HG03039 (cell line): ENCODE results near the gene KCNMA1.

Source experiments
- ATAC-seq: cut with Tn5 transposase; IDR thresholded peaks from one replicate; pipeline ENCODE4 v1.9.1; 2021; ENCODE audit warnings: mild to moderate bottlenecking, moderate library complexity; ENCODE audit not compliant: unreplicated experiment

Gene KCNMA1

DNA sequence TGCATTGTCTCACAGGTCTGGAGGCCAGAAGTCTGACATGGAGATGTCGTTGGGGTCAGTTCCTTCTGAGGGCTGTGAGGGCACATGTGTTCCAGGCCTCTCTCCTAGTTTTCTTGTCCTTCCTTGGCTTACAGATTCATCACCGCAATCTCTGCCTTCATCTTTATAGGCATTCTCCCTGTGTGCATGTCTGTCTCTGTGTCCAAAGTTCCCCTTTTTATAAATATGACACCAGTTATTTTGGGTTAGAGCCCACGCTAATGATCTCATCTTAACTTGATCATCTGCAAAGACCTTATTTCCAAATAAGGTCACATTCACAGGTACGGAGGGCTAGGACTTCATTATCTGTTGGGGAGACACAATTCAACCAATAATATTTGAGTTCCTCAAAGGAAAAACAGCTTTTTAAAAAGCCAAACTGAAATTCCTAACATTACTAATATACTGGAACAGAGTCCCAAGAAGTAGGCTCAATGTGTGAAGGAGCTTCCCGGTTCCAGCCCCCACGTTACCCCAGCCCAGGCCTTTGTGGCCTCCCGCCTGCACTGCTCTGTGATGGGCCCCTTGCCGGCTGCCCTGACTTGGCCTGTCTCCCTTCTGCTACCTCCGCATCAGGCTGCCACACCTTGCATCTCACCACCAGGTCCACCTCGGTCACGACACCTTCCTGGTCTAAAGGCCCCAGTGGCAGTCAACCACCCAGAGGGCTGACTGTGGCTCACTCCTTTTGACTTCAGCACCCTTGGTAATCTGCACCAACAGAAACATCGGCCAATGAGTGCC lies 142.7 kb downstream of the KCNMA1 start:
- ATAC-seq: no peak

DNA sequence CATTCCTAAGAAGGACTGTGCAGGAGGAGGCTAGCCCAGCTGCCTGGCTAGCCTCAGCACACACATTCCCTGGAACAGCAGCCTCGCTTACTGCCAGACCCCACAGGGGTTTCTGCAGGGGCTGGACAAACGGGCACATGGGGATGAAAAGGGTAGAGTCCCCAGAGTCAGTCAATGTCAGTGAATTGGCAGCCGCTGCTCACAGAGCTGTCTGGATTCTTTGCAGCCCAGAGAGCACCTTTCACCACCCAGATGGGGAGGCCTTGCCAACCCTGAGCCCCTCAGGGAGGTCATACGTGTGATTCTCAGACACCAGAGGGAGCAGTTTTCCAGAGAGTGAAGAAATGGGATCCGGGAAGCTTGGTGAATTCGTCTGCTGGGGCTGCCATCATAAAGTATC lies 143.3 kb downstream of the KCNMA1 start:
- no peak for ATAC-seq

DNA sequence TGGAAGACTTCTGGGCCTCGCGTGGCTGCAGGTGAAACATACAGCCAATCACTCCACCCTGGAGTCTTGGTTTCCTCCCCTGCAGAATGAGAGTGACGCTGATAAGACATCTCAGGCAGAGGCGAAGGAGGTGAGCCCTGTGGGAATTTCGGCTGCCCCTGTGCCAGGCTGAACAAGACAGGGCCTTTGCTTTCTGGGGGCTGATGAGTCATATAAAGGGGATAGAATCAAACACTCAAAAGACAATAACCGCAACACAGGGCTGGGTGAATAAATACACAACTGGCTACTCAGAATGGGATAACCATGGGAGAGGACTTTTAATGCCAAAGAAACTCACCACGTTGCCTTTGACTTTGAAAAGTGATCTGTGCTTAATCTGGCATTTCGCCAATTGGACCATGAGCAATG lies 143.8 kb downstream of the KCNMA1 start:
- ATAC-seq: peak; percentile 30

DNA sequence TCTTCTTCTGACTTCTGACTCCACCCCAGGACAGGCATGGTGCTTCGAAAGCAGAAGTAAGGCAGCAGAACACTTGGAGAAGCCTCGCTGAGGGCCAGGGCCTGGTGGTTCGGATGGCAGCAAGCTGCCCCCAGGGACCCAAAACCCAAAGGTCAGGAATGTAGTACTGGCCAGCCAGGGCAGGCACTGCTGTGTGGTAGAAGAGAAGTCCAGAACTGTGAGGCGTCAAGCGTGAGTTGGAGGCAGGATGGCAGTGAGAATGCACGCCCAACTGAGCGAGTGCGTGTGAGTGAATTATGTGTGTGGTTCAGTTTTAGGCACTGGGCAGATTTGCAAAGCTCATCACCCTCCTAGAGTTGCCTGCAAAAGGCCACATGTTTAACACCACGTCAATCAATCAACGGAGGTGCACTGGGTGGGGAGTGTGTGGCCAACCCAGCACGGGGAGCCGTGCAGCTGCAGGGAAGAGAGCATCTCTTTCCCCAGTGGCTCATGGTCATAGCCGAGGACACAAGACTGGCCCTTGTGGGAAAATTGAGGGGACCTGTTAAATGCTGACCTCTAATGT lies 144.3 kb downstream of the KCNMA1 start:
- ATAC-seq: peak; percentile 22

DNA sequence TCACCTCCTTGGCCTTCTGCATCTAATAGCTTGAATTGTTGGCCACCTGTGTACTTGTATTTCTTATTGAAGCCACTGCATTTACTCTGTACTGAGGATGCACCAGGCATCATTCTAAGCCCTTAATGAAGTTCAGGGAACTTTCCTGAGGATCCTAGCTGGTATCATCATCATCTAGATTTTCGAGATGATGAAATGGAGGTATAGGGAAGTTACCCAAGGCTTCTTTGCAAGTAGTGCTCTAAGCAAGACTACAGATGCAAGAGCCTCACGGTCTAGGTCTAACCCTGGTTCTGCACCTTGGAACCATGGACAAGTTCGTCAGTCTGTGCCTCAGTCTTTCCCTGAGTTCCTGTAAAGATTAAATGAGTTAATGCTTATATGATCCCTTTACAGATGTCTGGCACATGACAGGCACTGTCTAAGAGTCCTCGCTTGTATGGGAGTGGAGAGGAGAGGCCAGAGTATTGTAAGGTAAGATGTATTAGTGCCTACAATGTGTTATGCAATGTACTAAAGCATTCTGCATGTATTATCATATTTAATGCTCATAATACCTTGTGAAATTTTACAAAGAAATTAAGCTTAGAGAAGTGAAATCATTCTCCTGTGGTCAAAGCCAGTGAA lies 145.1 kb downstream of the KCNMA1 start:
- ATAC-seq: no peak

DNA sequence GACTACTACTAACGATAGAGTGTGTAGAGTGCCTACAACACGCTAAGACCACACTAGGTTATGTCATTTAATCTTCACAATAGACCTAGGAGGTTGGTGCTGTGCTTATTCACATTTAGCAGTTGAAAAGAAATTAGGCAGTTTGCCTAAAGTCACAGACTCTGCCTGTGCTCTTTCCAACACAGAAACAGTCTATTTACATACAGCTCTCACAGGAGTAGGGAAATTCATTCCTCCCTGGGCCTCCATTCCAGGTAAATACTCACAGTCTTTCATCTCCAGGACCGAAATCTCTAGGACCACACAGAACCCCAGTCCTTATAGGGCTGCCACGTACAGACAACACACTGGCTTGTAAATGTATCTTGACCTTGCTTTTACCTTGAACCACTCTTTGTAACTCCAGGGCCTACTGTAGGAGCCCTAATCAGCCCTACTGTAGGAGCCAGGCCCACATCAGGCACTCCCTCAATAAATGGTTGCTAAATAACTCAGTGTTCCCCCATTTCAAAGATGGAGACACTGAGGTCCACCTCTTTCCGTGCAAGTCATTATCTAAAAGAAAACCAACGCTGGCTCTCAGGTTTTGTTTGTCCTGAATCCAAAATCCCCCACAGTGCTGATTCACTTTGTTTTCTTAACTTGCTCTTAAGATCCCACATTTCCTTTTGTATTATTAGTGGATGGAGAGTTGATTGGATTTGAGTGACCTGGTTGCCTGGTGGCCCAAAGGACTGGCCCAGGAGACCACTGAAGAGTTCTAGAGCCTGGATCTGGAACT lies 146.9 kb downstream of the KCNMA1 start:
- no peak for ATAC-seq

DNA sequence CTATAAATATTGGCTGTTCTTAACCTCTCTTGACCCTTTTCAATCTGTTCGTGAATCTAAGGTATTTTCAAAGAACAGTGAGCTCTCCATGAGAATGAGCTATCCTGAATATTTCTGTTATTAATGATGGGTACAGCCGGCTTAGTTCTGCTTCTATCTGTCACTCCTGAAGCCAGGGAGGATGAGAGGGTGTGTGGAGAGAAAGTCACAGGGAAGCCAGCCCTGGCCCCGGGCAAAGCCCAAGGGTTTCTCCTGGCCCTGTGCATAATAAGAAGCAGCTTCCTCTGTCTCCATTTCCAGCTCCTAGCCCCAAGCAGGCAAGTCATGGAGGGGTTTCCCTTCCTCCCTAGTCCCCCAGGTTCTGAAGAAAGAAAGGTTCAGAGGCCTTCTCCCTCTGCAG lies 151.1 kb downstream of the KCNMA1 start:
- ATAC-seq: no peak

DNA sequence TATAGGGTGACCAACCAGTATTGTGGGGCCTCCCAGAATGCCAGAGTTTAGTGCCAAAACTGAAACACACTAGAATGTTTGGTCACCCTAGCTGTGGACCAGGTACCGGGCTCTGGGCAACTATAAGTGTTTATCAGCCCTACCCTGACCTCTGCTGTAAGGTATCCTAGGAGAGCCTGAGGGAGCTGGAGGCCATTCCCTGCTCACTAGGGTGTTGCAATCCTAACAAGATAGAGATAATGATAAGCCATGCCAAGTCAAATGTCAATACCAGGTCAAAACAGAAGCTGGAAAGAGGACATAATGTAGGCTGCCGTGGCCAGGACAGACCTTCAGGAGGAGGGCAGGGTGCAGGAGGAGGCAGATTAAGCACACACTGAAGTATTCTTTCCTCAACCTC lies 151.8 kb downstream of the KCNMA1 start:
- ATAC-seq: no peak

DNA sequence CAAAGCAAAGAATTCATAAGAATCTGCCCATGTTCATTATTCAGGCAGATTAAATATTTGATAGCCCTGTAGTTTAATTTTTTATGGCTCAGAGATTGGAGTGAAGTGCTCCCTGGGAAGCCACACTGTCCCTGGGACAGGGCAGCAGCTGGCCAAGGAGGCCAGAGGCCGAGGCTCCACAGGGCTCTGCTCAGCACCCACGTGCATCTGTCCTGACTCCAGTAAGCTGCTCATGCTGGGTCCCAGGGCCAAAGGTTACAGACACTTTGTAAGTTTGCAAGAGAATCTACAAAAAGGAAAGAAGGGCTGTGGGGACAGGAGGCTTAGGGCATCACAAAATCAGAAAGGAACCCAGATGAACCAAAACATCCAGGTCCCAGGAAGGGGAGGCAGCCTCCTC lies 155.5 kb downstream of the KCNMA1 start:
- ATAC-seq: no peak

DNA sequence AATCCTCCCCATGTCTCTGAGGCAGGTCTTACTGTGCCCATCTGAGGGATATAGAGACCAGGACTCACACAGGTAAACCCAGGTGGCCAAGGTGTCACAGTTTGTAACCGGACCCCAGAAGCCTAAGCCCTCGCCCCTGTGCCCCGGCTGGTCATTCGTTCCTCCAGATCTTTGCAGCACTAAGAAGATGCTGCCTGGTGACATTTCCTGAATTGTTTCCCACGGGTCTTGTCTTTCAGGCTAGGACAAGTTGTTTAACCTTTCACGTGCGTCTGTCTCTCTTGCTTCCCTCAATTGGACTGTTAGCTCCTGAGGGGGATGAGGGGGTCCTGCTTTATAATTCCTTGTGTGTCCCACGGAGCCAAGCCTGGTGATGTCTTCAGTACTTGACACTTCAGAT lies 158.0 kb downstream of the KCNMA1 start:
- ATAC-seq: no peak

DNA sequence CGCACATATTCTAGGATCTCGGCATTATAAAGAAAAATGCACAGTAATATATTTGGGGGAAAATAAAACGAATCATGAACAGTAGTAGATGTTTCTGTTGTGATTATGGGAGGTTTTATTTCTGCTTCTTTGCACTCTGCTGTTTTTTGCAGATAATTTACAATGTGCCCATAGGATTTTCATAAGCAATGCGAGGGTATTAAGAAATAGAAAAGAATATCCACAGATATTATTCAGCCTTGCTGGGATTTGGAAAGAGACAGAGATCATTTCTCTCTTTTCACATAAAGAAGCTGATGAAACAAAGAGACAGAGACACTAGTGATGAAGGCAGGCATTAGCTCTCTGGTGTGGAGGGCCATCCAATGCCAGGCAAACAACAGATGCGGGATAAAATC lies 158.6 kb downstream of the KCNMA1 start:
- no peak for ATAC-seq

DNA sequence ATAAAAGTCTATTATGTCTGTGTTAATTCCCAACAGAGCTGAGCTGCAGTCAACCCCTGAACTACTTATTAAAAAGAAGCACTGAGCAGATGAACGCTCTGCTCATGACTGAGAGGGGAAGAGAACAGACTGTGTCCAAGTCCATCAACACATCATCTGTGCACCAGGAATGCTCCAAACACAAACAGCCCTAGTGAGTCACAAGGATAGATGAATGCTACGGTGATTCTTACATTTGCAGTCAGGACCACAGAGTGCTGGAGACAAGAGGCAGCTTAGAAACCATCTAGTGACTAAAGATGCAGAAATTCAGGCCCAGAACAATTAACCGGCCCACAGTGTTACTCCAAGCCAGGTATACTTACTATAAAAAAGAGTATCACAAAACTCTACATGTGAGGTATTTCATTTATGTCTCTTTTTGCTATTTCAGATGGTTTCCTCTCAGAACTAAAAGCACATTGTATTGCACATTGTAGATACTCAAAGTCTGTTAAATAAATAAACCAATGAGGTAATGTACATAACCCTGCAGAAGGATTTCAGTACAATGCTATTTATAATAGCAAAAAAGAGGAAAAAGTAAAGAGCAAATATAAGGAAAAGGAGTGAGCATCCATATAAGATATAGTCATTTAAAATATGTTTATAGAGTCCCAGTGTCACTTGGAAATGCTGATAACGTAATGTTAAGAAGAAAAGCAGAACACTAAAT lies 159.2 kb downstream of the KCNMA1 start:
- no peak for ATAC-seq

DNA sequence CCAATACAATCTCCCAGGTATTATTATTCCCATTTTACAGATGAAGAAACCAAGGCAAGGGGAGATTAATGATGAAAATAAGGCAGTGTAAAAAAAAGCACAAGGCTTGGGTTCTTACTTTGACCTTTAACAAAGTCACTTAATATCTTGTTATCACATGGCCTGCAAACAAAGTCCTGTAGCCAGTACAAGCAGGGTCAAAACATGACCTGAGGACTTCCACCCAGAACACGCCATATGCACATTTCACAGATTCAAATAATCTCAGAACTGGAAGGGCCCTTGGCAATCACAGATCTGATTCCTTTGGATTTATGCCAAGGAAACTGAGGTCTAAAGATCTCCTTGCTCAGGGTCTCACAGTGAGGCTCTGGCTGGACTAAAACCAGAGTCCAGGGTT lies 162.1 kb downstream of the KCNMA1 start:
- no peak for ATAC-seq

DNA sequence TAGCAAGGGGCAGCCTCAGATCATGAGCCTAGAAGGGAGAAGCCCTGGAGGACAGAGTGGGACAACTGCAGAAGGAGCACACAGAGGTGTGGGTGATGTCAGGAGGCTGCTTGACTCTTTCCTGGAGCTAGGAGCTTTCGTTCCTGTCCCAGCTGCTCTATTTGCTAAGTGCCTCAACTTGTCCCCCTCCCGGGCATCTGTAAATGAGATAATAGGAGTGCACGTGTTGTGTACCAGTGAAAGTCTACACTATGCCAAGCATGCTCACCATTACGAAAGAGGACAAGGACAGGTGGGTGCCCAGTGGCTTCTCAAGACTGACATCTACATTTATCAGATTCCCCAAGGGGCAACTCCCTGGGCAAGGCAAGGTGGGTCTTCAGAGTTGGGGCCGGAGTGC lies 162.7 kb downstream of the KCNMA1 start:
- no peak for ATAC-seq

DNA sequence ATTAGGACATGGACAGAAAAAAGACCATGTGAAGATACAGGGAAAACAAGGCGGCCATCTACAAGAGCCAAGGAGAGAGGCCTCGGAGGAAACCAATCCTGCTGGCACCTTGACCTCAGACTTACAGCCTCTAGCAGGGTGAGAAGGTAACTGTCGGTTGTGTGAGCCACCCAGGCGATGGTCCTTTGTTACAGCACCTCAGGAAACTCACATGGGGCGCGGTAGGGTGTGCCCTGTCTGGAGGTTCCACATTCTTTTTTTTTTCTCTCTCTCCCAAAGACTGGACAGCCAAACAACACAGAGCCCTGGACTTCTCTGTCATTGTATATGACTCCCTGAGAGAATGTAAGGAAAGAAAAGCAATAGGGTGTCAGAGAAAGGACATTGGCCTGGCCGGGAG lies 163.2 kb downstream of the KCNMA1 start:
- ATAC-seq: no peak

DNA sequence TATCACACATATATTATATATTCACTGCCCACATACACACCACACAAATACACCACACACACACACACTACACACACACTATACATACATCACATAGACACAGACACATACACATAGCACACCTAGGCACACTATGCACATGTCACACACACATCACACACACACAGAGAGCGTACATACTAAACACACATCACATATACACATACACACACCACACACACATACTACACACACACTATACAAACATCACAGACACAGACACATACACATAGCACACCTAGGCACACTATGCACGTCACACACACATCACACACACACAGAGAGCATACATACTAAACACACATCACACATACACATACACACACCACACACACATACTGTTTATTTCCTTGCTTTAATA lies 165.5 kb downstream of the KCNMA1 start:
- ATAC-seq: no peak

DNA sequence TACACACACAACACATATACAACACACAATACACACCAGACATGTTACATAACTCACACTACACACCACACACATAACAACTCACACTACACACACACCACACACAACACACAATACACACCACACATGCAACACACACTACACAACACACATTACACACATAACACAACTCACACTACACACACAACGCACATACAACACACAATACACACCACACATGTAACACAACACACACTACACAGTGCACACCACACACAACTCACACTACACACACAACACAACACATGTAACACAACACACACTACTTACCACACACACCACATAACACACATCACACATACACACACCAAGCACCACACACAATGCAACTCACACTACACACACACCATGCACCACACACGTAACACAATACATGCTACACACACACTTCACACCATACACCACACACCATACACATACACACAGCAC lies 166.5 kb downstream of the KCNMA1 start:
- no peak for ATAC-seq

DNA sequence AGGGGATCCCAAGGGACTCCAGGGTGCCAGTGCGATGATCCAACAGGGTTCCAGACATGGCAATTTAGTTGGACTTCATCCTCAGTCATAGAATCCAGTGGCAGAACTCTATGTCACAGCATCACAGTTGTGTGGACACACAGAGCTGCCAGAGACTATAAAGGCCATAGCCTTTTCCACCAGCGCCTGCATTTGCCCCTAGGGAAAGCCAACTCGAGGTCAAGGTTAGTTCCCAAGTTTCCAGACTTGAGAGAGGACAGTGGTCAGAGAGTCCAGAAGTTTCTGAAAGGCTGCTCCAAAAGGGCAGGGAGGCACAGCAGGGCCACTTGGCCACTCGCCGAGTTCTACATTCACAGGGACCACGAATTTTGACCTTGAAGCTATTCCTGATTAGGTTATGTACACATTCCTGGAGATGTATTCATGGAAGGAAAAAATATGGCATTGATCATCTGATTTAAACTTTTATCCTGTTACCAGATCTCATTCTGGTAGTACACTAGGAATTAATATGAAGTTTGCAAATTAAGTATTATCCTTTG lies 170.1 kb downstream of the KCNMA1 start:
- no peak for ATAC-seq

DNA sequence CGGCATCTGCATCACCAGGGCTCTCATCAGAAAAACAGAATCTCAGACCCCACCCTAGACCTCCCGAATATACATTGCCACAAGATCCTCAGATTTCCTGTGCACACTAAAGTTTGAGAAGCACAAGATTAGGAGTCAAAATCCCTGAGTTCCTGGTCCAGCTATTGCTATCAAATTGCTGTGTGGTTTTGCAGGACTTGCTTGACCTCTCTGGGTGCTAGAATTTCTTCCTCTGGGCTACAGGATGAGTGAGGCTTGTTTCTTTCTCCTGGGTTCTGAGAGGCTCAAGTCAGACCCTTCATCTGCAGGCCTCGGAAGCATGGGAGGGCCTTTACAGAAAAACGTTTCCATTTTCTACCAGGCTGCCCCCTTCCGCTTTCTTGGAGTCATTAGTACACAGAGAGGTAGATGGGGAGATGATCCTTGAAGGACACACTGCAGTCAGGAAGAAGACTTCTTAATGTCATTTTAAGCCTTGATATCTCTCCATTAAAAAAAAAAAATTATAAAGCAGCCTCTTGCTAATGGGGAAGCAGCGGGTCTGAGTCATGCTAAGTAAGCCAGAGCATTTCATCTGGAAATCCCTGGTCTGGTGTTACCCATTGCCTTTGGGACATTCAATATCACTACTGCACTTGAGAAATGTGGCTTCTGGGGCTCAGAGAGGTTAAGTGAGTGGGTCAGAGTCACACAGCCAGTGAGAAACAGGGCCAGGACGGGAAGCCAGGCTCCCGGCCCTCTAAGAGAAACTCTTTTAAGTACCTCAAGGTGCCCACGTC lies 173.5 kb downstream of the KCNMA1 start:
- ATAC-seq: no peak

DNA sequence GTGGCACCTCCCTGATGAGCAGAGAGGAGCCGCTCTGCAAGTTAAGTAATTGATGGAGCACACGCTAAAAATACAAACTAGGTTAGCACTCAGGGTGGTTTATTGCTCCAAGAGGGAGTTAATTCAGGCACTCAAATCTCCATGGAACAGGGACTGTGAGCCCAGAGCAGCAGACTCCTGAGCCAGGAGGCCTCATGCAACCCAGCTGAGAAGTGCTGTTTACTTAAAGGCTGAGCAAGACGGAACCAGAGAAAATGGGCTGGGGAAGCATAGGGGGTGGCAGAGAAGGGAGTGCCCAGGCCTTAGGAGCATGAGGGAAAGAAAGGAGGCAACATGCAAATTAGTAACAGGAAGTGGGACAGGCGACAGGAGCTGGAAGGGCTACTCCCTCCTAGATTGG lies 174.1 kb downstream of the KCNMA1 start:
- no peak for ATAC-seq
